ENCODE measurements around the gene ELF4.

ELF4 gene

GRCh38 chrX:130100180-130100579, 10.1 kb downstream of the ELF4 start:
- no peak overlapping the region for H3K27ac ChIP-seq

GRCh38 chrX:130098210-130098552, 12.1 kb downstream of the ELF4 start:
- no peak overlapping the region for H3K27ac ChIP-seq
- TF ChIP-seq ZFX (IDR thresholded peaks at IDR 0.05) (no peak), CTCF (conservative IDR thresholded peaks at IDR 0.05) (no peak)

More at GRCh38 chrX:130100180-130100579, 10.1 kb downstream of the ELF4 start:
- TF ChIP-seq ZFX (IDR thresholded peaks at IDR 0.05) (no peak), CTCF (conservative IDR thresholded peaks at IDR 0.05) (no peak)

GRCh38 chrX:130097507-130098209, 12.6 kb downstream of the ELF4 start:
- TF ChIP-seq CTCF (conservative IDR thresholded peaks at IDR 0.05) (no peak), ZFX (IDR thresholded peaks at IDR 0.05) (no peak)
- H3K27ac ChIP-seq = no peak overlapping the region

- TF ChIP-seq CTCF (conservative IDR thresholded peaks at IDR 0.05) (no peak), ZFX (IDR thresholded peaks at IDR 0.05) (no peak)
- H3K27ac ChIP-seq = no peak overlapping the region
Measured at GRCh38 chrX:130095249-130096030, 14.9 kb downstream of the ELF4 start.

GRCh38 chrX:130094696-130095095, 15.6 kb downstream of the ELF4 start:
- H3K27ac ChIP-seq = no peak overlapping the region
- no peak for TF ChIP-seq ZFX (IDR thresholded peaks at IDR 0.05)
- no peak for TF ChIP-seq CTCF (conservative IDR thresholded peaks at IDR 0.05)

- no peak overlapping the region for H3K27ac ChIP-seq
- no peak for TF ChIP-seq CTCF (conservative IDR thresholded peaks at IDR 0.05)
- no peak for TF ChIP-seq ZFX (IDR thresholded peaks at IDR 0.05)
Measured at GRCh38 chrX:130093271-130093670, 17.0 kb downstream of the ELF4 start.

GRCh38 chrX:130091980-130092522, 18.2 kb downstream of the ELF4 start:
- no peak overlapping the region for H3K27ac ChIP-seq

More at GRCh38 chrX:130091980-130092522, 18.2 kb downstream of the ELF4 start:
- no peak for TF ChIP-seq ZFX (IDR thresholded peaks at IDR 0.05)
